Germinal center (tissue), 1 donor: ENCODE results near the gene LPIN2.
"Not testable (repeated sequence)": the region's sequence is repeated elsewhere in the genome, so short reads cannot be mapped to it uniquely, and the experiment has no call there.

Source experiments
- DNase-seq: peaks from one replicate; pipeline ENCODE4 v3.0.0; 2012; ENCODE audit warnings: mixed read lengths, low spot score

Gene LPIN2

GRCh38 chr18:3044931-3045698 is 32.2 kb upstream of the LPIN2 start:
- DNase-seq, result no peak

- no peak for DNase-seq
Measured at GRCh38 chr18:3042379-3042778, 29.4 kb upstream of the LPIN2 start.

- no peak for DNase-seq
Measured at GRCh38 chr18:3041843-3042242, 28.9 kb upstream of the LPIN2 start.

GRCh38 chr18:3040881-3041280 is 27.9 kb upstream of the LPIN2 start:
- no peak for DNase-seq

- no peak for DNase-seq
Measured at GRCh38 chr18:3040173-3040572, 27.2 kb upstream of the LPIN2 start.

- peak; percentile 13 for DNase-seq
Measured at GRCh38 chr18:3037423-3037915, 24.5 kb upstream of the LPIN2 start.

- no peak for DNase-seq
Measured at GRCh38 chr18:3036108-3036507, 23.2 kb upstream of the LPIN2 start.

- no peak for DNase-seq
Measured at GRCh38 chr18:3035635-3036034, 22.7 kb upstream of the LPIN2 start.

GRCh38 chr18:3032721-3033120 is 19.8 kb upstream of the LPIN2 start:
- DNase-seq, result no peak

GRCh38 chr18:3029215-3029952 is 16.4 kb upstream of the LPIN2 start:
- no peak for DNase-seq

GRCh38 chr18:3028115-3028514 is 15.2 kb upstream of the LPIN2 start:
- not testable (repeated sequence) for DNase-seq

GRCh38 chr18:3027370-3027891 is 14.5 kb upstream of the LPIN2 start:
- no peak for DNase-seq

GRCh38 chr18:3025544-3025943 is 12.6 kb upstream of the LPIN2 start:
- DNase-seq, result no peak

- not testable (repeated sequence) for DNase-seq
Measured at GRCh38 chr18:3023603-3024002, 10.7 kb upstream of the LPIN2 start.

GRCh38 chr18:3016585-3017297 is 3.8 kb upstream of the LPIN2 start:
- peak; percentile 36 for DNase-seq

- no peak for DNase-seq
Measured at GRCh38 chr18:3015851-3016250, 2.9 kb upstream of the LPIN2 start.

- no peak for DNase-seq
Measured at GRCh38 chr18:3015204-3015592, 2.3 kb upstream of the LPIN2 start.

GRCh38 chr18:3014503-3015203 is 1.7 kb upstream of the LPIN2 start:
- no peak for DNase-seq

GRCh38 chr18:3012136-3013023 is 564 bp downstream of the LPIN2 start:
- DNase-seq, result peak; percentile 56

GRCh38 chr18:3010086-3010485 is 2.9 kb downstream of the LPIN2 start:
- DNase-seq, result no peak

- DNase-seq, result no peak
Measured at GRCh38 chr18:3008541-3008940, 4.4 kb downstream of the LPIN2 start.
